Endothelial cell of hepatic sinusoid (primary cell): Measurements from ENCODE around the gene ANXA6.

ENCODE experiments used
- in situ Hi-C: cut with HindIII; loops from 2 replicates; pipeline ENCODE4 v1.10.0; 2017; ENCODE audit warnings: low sequenced_read_pairs

The ANXA6 gene

DNA sequence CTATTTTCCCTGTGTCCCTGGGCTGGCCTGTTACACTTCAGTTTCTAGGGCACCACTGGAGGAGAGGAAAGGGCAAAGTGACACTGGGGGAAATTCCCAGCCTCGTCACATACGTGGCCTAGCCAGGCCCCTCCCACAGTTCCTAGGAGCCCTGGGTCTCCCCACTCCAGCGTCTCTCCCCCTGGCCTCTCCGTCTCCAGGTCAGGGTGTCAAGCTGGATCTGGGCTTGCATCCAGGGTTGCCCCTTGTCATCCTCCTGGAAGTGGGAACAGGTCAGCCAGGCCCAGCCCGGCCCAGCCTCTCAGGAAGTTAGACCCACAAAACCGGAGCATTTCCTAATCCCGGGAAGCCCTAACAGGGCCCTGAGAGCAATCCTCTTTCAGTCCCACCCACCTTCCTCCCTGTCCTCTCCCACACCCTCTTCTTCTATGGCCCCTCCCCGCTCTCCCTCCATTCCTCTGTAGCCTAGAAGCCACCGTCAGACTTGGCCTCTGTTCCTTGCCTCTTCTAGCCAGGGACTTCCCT lies 72.0 kb downstream of the ANXA6 start:
- in situ Hi-C loops = no loop called here

DNA sequence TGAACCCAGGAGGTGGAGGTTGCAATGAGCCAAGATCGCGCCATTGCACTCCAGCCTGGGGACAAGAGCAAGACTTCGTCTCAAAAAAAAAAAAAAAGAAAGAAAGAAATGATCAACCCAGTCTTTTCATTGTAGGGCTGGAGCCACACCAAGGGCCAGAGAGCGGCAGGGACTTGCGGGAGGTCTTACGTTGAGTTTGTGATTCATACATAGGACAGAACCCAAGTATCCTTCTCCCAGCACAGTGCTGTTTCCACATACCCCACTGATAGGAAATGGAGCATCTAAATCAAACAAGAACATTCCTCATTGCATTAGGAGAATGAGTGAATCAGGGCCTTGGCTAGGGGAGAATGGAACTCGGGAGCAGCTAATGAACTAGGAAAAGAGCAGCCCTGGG lies 73.2 kb downstream of the ANXA6 start:
- in situ Hi-C loops = no loop called here

DNA sequence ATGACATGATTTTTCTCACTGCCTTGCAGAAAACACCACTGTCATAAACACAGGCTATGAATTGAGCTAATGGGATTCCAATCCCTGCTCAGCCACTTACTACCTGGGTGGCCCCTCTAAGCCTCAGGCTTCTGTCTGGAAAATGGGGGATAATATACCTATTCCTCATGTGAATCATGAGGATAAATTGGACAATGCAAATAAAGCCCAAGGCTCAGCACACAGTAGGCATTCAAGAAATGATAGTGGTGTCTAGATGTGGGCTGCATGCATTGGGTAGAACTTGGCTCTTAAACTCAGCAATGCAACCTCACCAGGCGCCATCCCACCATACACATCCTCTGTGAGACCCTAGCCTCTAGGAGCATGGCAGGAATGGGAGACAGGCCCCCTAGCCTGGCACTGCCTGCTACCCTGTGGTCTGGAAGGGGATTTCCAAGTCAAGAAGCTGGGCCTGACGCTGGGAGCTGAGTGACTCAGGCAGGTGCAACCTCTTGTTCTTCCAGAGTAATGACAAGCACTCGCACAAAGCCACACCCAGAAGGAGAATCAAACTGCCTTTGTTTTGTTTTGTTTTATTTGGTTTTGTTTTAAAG lies 74.4 kb downstream of the ANXA6 start:
- in situ Hi-C loops = no loop called here

DNA sequence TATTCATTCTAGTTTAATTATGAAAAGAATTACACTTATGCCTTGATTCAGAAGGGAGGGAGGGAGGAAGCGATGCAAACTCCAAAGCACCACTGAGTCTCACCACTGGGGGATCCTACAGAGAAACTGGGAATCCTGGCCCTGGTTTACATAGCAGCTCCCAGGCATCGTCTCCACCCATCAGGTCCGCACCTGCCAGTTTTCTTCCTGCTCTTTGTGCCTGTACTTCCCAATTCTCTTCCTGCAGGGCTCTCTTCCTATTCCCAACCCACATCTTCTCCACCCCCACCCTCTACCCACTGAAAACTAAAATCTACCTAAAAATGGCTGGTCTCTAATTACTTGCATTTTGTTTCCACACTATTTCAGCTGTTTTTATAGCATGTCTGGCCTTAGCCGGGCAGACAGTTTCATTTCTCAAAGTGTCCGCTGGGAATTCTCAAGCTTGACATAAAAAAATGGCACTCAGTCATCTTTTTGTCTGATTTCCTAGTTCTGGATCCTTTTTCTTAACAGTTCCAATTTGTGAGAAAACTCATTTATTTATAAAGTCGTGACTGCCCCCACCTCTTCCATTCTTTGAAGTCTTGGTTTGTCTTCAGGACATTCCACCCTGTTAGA lies 75.2 kb downstream of the ANXA6 start:
- in situ Hi-C loops = no loop called here

DNA sequence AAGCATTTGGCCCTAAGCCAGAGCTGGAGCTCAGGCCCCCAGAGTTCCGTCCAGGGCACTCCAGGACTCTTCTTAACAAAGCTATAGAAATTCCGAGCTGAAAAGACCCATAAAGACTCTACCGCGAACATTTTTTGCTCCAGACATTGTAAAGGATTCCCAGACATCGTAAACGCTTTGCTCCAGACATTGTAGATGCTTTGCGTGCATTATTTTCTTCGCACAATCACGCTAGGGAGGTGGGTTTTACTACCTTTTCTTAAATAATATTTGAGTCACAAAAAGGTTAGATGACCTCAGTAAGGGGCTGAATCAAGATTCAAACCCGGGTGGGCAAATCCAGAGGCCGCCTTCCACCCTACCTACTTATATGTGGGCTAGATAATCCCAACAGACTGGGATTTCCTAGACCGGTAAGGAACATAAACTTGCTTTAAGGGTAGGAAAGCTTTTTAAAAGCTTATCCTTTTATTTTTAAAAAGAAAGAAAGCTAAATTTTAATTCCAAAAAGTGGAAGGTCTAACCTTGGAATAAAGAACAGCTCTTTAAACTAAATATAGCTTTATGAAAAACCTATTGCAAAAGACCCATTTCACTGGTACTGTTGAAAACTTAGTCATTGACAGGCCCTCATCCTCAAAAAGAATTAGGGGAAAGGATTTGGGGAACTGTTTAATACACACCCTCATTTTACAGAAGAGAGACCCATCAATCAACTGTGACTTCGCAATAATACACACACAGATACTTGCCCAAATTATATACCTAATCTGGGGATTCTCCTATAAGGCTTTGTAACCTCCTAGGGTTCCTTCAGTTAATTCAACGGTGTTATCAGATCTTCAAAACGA lies 75.9 kb downstream of the ANXA6 start:
- in situ Hi-C loops = no loop called here

DNA sequence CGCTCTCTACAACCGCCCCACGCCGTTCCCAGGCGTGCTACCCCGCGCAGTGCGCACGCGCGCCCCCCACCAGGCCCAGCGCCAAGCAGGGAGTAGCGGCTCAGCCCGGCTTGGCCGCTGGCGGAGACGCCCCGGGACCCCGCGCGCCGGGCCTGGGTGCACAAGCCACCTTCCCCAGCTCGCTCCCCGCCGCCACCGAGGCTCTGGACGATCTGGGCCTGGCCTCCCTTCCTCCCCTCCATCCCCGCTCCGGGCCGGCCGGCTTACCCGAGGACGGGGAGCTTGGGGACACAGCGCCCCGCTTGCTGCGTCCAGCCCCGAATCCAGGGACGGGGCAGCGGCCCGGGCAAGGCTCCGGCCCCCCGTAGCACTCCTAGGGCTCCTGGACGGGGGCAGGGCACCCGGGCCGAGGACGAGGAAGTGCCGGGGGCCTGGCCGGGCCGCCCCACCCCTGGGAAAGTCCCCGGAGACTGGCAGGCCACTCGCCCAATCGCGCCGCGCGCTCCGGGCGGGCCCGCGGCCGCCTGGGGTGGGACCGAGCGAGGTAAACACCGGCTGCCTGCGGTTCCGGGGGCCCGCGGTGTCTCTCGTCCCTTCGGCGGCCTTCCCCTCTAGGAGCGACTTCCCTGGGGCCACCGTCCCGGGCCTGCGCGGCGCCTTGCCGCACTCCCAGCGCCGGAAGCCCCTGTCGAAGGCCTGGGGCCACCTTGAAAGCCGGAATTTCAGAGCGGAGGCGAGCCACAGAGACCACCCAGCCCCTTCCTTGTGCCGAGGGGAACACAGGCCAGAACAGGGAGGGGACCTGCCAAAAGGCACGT lies 76.8 kb downstream of the ANXA6 start, which contains the start of gene TNIP1:
TSS of gene TNIP1 (minus strand) at position 422 of the 818 bp plus-strand sequence. CDS start 15,939 bp downstream, outside the sequence.
- in situ Hi-C loops = no loop called here

DNA sequence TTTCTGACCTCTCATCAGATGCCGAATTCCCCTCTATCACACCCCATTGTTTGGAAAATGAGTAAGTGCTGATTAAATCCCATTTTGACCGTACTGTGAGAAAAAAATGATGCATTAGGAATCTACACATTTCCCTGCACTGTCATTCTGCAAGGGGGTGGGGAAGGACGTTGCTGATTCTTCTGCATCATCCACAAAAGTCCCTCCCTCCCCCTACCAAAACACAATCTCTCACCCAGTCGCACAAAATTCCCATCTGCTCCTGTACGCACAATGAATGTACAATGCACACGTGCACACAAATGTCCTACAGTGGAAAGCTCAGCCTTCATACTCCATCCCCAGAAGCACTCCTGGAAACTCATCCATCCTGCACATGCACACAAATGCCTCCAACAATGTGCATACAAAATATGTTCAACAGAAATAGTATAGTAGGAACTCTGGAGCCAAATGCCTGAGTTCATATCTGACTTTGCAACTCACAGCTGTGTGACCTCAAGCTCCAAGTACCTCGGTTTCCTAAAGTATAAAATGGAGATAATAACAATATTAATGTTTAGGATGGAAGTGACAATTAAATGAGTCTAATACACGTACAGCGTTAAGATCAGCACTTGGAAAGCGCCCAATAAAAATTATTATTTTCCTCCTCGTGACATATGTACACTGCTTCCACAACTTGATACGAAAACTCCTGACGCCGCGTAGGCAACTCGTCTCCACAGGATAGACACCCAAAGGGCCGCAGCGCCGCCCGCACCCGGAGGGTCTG lies 77.6 kb downstream of the ANXA6 start:
- in situ Hi-C loops = no loop called here

DNA sequence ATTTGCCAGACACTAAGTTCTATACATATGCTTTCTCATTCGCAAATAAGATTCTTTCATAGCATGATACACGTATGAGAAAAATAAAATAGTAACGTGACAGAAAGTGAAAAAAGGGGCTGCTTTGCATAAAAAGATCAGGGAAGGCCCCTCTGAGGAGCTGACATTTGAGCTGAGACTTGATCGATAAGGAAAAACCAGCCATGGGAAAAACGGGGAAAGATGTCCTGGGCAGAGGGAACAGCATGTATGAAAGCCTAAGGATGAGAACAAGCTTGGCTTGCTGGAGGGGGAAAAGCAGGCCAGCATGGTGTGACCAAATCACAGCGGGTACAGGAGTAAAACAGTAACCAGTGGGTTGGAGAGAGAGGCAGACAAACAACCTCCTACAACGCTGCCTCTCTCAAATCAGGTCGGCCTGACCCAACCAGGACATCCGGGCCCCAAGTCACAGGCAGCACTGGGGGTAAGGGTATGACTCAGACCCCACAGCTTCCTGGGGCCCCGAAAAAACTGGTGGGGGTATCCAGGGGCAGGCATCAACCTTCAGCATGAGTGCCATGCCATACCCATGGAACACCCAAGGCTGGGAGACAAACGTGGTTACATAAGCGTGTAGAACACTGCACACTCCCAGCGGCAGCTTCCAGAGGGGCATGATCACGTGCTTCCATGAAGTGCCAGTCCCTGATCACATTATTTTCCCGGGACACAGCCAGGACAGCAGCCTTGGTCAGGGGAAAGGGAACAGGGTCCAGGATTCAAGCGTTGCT lies 78.9 kb downstream of the ANXA6 start:
- in situ Hi-C loops = no loop called here

DNA sequence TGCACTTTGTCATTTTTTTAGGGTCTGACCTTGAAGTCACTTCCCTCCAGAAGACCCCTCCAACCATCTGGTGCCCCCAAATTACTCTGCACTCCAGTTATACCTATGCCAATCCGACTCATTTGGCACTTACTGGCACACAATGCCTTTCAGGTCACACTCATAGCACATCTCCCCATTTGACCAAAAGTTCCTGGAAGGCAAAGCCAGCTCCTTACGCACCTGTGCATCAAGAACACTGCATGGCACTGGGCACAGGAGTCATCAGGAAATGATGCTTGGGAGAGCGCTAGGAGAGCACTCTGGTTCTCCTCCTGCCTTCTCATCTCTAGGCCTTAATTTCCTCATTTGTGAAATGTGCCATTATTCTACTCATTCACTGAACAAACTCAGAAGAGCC lies 79.6 kb downstream of the ANXA6 start:
- in situ Hi-C loops = no loop called here

DNA sequence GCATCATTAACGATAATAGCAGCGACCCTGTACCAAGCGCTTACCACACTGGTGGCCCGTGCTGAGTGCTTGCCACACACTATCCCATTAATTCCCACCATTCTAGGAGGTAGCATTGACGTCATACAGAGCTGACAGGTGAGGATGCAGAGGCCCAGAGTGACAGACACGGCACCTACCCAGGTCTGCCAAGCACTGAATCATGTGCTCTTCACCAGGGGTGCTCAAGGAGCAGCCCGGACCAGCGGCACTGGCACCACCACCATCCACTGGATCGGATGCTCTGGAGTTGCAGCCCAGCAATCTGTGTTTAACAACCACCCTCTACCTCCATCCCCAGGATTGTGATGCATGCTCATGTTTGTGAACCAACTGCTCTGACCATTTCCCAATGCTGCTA lies 80.2 kb downstream of the ANXA6 start:
- in situ Hi-C loops = no loop called here

DNA sequence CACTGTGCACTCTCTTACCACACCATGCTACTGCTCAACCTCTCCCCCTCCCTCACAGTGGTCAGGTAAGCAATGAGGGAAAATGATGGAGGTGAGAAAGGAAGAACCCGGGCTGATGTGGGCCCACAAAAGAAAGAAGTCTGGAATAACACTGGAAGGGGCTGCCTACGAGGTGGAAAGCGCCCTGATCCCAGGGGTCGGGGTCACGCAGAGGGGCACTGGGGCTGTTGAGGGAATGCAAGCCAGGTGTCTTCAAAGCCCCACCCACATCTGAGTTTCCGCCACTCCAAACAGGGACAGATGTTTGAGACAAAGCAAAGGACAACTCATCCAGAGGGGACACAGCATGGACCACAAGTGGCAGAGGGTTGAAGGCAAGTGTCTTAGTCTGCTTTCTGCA lies 81.0 kb downstream of the ANXA6 start:
- in situ Hi-C loops = no loop called here

DNA sequence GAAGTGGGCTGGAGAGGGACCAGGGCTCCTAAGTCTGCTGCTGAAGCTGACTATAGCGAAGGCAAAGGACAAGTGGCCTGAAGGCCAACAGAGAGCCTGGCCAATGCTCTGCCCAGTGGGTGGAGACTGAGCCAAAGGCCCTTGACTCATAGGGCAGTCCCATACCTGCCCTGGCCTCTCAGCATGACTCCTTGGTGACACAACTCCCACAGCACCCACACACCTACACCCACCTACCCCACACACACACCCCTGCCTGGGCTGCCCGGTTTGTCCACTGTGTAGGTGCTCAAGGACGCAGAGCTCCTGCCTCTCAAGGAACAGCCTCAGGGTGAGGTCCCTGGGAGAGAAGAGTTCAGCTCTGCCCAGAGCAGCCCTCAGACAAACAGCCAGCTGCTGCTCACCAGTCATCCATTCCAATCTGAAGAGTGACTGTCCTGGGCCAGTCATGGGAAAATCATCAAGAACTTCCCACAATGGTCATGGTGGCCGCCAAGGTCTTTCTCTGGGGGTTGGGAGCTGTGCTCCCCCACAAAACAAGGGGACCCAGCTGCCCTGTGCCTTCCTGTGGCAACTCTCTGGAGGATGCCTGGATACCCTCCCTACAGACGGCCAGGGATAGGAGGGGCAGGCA lies 81.8 kb downstream of the ANXA6 start:
- in situ Hi-C loops = no loop called here

DNA sequence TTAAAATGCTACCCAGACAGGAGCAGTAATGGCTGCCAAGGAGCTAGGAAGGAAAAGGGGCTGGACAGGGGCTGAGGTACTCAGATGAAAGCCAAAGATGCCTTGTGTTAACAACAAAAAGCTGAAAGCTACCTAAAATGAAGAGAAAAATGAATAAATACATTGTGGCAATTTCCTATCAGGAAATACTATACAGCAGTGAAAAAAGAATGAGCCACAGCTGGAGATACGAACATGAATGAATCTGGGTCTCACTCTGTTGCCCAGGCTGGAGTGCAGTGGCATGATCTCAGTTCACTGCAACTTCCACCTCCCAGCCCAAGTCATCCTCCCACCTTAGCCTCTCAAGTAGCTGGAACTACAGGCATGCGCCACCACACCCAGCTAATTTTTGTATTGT lies 83.0 kb downstream of the ANXA6 start:
- in situ Hi-C loops = no loop called here

DNA sequence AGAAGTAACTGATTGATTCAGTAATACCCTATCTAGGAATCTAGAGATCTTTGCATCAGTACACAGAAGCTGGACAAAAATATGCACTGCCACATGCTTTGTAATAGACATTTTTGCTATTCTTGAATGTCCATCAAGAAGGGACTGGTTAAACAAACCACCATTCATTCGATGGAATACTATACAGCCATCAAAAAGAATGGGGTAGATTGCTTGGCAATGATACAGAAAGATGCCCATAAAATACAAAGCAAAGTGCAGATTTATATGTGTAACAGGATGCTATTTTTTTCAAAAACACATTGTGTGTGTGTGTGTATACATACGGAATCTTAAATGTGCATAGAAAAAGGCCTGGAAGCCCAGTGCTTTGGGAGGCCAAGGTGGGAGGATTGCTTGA lies 84.3 kb downstream of the ANXA6 start:
- in situ Hi-C loops = no loop called here

DNA sequence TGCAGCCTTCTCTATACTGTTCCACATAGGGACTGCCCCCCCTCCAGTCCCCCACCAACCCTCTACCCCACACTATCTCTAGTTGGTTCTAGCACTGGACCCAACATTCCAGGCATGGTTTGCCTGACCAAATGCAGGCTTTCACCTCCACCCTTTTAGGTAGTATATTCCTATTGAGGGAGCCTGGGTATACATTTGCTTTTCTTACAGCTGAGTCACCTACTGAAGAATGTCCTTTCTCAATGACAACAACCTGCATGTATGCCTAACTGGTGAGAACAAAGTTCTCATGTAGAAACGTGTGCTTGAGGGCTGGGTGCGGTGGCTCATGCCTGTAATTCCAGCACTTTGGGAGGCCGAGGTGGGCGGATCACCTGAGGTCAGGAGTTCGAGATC lies 85.0 kb downstream of the ANXA6 start:
- in situ Hi-C loops = no loop called here

DNA sequence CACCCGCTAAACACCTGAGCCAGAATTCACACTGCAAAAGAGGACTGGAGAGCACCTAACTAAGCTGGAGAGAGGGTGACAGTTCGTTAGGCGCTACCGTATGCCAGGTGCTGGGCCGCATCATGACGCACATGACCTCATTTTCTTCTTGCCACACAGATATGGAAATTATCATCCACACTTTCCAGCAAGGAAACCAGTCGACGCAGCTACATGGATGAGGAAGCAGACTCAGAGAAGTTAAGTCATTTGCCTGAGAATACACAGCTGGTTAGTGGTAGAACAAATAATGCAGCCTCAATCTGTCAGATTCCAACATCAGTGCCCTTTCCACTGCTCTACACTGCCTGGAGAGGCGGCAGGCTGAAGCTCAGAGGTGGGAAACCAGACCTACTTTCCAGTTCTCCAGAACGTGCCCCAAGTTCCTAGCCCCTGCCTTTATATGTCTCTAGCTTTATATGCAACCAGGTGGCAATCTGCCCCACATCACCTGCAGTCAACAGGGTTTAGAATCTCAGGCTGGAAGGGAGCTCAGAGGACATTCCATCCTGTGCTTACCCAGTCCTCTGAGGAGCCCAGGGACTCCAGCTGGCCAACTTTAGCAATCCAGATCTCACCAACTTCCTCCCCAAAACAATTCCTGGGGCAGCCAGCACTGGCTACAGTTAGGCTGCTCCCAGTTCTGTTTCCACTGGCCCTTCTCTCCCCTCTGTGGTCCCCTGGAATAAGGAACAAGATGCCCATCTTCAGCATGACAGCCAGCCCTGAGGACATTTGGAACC lies 85.5 kb downstream of the ANXA6 start:
- in situ Hi-C loops = no loop called here

DNA sequence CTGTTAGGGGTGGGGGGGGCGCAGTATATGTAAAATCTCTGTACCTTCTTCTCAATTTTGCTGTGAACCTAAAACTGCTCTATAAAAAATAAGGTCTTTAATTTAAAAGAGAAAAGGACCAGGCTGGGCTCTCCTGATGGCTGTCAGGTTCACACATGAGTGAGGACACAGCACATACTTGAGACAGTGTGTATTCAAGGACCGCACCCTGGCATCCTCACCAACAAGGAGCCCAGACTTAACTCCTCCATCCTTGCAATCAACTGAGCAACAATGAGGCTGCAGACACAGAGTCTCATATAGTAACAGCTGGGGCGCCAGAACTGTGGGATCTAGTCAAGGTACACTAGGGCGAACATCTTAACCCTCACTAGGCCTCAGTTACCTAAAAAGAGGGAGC lies 86.6 kb downstream of the ANXA6 start:
- in situ Hi-C loops = no loop called here

DNA sequence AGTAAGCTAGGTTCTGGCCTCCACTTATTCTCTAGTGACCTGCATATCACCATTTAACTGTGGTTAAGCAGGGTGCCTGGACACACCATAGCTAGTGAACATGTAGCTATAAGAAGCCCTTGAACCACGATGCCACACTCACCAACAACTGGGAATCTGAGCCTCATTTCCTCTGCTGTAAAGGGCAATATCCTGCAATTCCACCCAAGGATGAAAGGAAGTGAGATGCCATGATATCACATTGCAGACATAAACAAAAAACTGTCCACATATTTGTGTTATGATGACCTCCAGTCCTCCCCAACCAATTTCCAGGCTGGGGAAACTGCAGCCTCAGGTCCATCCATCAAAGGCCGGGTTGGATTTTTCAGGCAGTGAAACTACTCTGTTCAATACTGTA lies 87.1 kb downstream of the ANXA6 start:
- in situ Hi-C loops = no loop called here
